ENCODE measurements around the gene LYG1.

GRCh38 chr2:99297994-99298393 lies 3.0 kb downstream of the LYG1 start:
- TF ChIP-seq CTCF (CRISPR knock-in tag; IDR thresholded peaks at IDR 0.05) (no peak), FOXO4 (CRISPR knock-in tag; conservative IDR thresholded peaks at IDR 0.05) (no peak), EZH2 (conservative IDR thresholded peaks at IDR 0.05; ENCODE audit: low read depth, low read length) (no peak), ATF3 (CRISPR knock-in tag; IDR thresholded peaks at IDR 0.05) (no peak), POLR2A (IDR thresholded peaks at IDR 0.05; ENCODE audit: insufficient read depth in 1 of 2, low read depth in 2 of 2, low read length in 2 of 2) (no peak), ETS1 (CRISPR knock-in tag; IDR thresholded peaks at IDR 0.05) (no peak), ZKSCAN5 (CRISPR knock-in tag; IDR thresholded peaks at IDR 0.05) (no peak), ZBTB3 (CRISPR knock-in tag; IDR thresholded peaks at IDR 0.05; ENCODE audit: borderline replicate concordance, low read depth) (no peak), ELF4 (CRISPR knock-in tag; IDR thresholded peaks at IDR 0.05; ENCODE audit: borderline replicate concordance) (no peak), NCOA1 (CRISPR knock-in tag; IDR thresholded peaks at IDR 0.05) (no peak)
